ENCODE results near the gene PSMB9. TPM values are rescaled to one million over a fixed set of nuclear protein-coding genes. Genes with fewer than 3 reads are reported as not detected.

PSMB9 gene
- total and polyA plus RNA-seq, 7 donors, result 10.2 to 233 (median 23.2) TPM

DNA sequence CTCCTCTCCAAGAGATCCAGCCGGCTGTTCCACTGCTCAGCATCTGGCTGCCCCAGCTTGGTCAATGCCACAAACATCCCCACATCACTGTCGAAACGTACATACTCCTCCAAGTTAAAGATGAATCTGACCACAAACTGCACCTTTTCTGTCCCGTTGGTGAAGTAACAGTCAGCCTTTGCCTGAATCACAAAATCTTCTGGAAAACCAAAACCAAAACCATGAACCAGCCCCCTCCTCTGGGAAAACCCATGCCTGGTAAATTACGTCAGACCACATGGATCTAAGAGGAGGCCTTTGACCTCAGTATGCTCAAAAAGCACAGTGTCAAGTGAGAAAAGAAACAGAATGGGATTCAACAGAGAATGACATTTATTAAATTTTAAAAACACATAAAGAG lies 38.9 kb upstream of the PSMB9 start:
- Histone ChIP-seq H3K27ac (no peak overlapping the region), H3K27me3 (no peaks in the 10 kb centered on the region), H3K9me3 (no peaks in the 10 kb centered on the region), H3K4me3 (no peak overlapping the region), H3K4me1 (no peaks in the 10 kb centered on the region), H3K36me3 (no peaks in the 10 kb centered on the region)
- TF ChIP-seq POLR2A (IDR thresholded peaks at IDR 0.05), result no peak
- no peak for TF ChIP-seq POLR2AphosphoS5 (IDR thresholded peaks at IDR 0.05)
- no peak for TF ChIP-seq EP300 (IDR thresholded peaks at IDR 0.05)
- TF ChIP-seq, protein P1, sequence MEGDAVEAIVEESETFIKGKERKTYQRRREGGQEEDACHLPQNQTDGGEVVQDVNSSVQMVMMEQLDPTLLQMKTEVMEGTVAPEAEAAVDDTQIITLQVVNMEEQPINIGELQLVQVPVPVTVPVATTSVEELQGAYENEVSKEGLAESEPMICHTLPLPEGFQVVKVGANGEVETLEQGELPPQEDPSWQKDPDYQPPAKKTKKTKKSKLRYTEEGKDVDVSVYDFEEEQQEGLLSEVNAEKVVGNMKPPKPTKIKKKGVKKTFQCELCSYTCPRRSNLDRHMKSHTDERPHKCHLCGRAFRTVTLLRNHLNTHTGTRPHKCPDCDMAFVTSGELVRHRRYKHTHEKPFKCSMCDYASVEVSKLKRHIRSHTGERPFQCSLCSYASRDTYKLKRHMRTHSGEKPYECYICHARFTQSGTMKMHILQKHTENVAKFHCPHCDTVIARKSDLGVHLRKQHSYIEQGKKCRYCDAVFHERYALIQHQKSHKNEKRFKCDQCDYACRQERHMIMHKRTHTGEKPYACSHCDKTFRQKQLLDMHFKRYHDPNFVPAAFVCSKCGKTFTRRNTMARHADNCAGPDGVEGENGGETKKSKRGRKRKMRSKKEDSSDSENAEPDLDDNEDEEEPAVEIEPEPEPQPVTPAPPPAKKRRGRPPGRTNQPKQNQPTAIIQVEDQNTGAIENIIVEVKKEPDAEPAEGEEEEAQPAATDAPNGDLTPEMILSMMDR (IDR thresholded peaks at IDR 0.05), result no peak
- DNase-seq, result no peak
- intact Hi-C loops (cut with DNase I), result no loop called here
- 70 to 80% methylated on average over 5 of the region's 5 CpGs for WGBS, 2 donors

DNA sequence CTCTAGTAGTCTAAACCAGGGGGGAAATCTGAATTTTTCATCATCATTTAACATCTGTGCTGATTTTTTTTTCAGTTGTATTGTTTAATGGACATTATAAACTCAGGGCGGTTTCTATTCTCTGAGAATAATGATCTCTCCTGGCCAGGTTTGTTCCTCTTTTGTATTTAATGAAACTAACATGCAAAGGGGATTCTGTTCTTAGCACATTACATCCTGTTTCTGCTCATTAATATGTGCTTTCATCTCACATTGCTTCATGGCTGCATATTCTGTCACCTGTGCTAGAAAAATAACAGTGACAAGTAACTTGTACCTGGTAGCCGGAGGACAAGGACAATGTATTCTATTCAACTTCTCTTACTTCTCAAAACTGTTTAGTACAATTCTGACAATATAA lies 38.0 kb upstream of the PSMB9 start:
- Histone ChIP-seq H3K36me3 (no peaks in the 10 kb centered on the region), H3K27me3 (no peaks in the 10 kb centered on the region), H3K4me3 (no peak overlapping the region), H3K9me3 (no peaks in the 10 kb centered on the region), H3K4me1 (no peaks in the 10 kb centered on the region), H3K27ac (peak overlapping the region in 1 of 4 donors; percentile 14)
- WGBS, 2 donors, result 57 to 64% methylated on average over 2 of the region's 2 CpGs
- DNase-seq, result no peak
- intact Hi-C loops (cut with DNase I), result no loop called here
- TF ChIP-seq, protein P1 (IDR thresholded peaks at IDR 0.05), result no peak
- no peak for TF ChIP-seq POLR2AphosphoS5 (IDR thresholded peaks at IDR 0.05)
- TF ChIP-seq POLR2A (IDR thresholded peaks at IDR 0.05), result no peak
- no peak for TF ChIP-seq EP300 (IDR thresholded peaks at IDR 0.05)

DNA sequence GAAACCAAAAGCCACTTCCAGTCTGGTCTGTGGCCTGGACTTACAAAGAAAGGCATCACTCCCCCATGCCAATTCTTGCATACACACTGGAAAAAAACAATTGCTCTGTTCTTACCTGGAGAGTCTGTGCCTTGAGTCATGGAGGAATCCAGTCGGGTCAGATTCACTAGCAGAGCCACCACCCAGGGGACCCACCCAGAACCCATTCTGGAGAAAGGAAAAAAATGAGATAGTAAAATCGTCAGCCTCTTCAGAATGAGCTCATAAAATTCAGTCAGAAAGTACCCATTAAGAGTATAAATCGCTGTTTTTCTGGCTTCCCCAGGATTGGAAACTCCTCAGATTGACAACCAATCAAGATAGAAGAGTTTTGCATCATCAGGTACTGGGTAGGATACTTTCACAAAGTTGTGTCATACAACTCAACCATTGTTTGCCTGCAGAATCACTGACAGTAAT lies 37.2 kb upstream of the PSMB9 start, which contains the start of gene HLA-DOB:
HLA-DOB (minus strand) TSS at position 257 of the 459 bp plus-strand sequence; CDS start at position 206, 51 bp downstream.
- no peaks in the 10 kb centered on the region for H3K36me3 ChIP-seq
- TF ChIP-seq POLR2A (IDR thresholded peaks at IDR 0.05), result no peak
- no peak for TF ChIP-seq POLR2AphosphoS5 (IDR thresholded peaks at IDR 0.05)
- TF ChIP-seq, protein P1 (IDR thresholded peaks at IDR 0.05), result no peak
- intact Hi-C loops (cut with DNase I), result no loop called here
- H3K4me3 ChIP-seq, result no peak within 1 kb of the TSS
- no peaks in the 10 kb centered on the region for H3K27me3 ChIP-seq
- no peaks in the 10 kb centered on the region for H3K4me1 ChIP-seq
- DNase-seq, result no peak
- WGBS, 2 donors, result 11 to 34% methylated on average over 3 of the region's 3 CpGs
- peak within 1 kb of the TSS in 1 of 4 donors; percentile 14 for H3K27ac ChIP-seq
- no peaks in the 10 kb centered on the region for H3K9me3 ChIP-seq

DNA sequence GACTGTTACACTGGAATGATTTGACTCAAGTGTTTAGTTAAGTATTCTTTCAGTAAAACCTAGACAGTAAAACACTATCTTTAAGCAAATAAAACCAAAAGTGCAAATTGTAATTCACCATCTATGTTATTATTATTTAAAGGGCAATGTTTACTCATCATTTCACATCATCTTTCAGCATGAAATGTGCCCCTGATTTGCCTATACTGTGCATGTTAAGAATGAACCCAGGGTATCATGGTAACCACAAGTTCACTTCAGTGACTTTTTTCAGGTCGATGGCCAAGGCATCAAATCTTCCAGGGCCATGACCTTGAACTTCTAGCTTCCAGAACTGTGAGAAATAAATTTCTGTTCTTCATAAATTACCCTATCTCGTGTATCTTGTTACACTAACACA lies 35.1 kb upstream of the PSMB9 start:
- Histone ChIP-seq H3K36me3 (no peaks in the 10 kb centered on the region), H3K4me3 (no peak overlapping the region), H3K9me3 (no peaks in the 10 kb centered on the region), H3K27me3 (no peaks in the 10 kb centered on the region), H3K4me1 (no peaks in the 10 kb centered on the region), H3K27ac (no peak overlapping the region)
- intact Hi-C loops (cut with DNase I), result no loop called here
- DNase-seq, result no peak
- 69 to 75% methylated on average over 2 of the region's 2 CpGs for WGBS, 2 donors
- no peak for TF ChIP-seq POLR2A (IDR thresholded peaks at IDR 0.05)
- no peak for TF ChIP-seq EP300 (IDR thresholded peaks at IDR 0.05)
- no peak for TF ChIP-seq POLR2AphosphoS5 (IDR thresholded peaks at IDR 0.05)
- TF ChIP-seq, protein P1 (IDR thresholded peaks at IDR 0.05), result no peak

DNA sequence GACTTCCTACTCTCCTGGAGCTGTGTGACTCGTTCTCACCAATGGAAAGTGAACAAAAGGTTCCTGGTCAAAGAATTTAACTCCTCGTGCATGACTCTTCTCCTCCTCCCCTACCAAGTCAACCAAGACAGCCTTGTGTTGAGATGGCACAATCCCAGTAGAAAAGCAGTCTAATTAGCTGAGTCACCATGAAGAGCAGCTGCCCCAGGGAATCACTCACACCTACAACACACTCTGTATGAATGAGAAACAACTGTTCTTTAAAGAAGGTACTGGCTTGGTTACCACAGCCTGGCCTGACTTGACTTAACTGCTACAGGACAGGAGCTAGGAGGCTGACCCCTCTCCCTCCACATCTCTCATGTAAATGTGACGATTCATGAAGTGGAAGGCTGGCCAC lies 34.3 kb upstream of the PSMB9 start:
- Histone ChIP-seq H3K4me3 (no peak overlapping the region), H3K27ac (no peak overlapping the region), H3K4me1 (no peaks in the 10 kb centered on the region), H3K36me3 (no peaks in the 10 kb centered on the region), H3K27me3 (no peaks in the 10 kb centered on the region), H3K9me3 (no peaks in the 10 kb centered on the region)
- intact Hi-C loops (cut with DNase I), result no loop called here
- WGBS, 2 donors, result 79 to 83% methylated on average over 3 of the region's 3 CpGs
- TF ChIP-seq POLR2AphosphoS5 (IDR thresholded peaks at IDR 0.05) (no peak), POLR2A (IDR thresholded peaks at IDR 0.05) (no peak), EP300 (IDR thresholded peaks at IDR 0.05) (no peak)
- TF ChIP-seq, protein P1 (IDR thresholded peaks at IDR 0.05), result no peak
- DNase-seq, result no peak

All from sigmoid colon (tissue), 7 donors.